GM12874 (cell line): ENCODE measurements around the gene TUBB3.

Experiments
- CTCF ChIP-seq: IDR thresholded peaks from 2 replicates; pipeline ENCODE4 v1.5.1; 2011; ENCODE audit warnings: low read depth, mild to moderate bottlenecking, control low read depth, low read length, moderate library complexity; ENCODE audit not compliant: insufficient read depth

Gene TUBB3

GRCh38 chr16:89897204-89897603, 25.9 kb upstream of the TUBB3 start:
- TF ChIP-seq CTCF = no peak

- no peak for TF ChIP-seq CTCF
These were observed 24.8 kb upstream of the TUBB3 start for GRCh38 chr16:89898201-89898967.

GRCh38 chr16:89899879-89900481, 23.2 kb upstream of the TUBB3 start:
- no peak for TF ChIP-seq CTCF

- no peak for TF ChIP-seq CTCF
These were observed 22.3 kb upstream of the TUBB3 start for GRCh38 chr16:89900885-89901284.

GRCh38 chr16:89902980-89903379, 20.2 kb upstream of the TUBB3 start:
- TF ChIP-seq CTCF = no peak

GRCh38 chr16:89903908-89904515, 19.1 kb upstream of the TUBB3 start:
- TF ChIP-seq CTCF = no peak

GRCh38 chr16:89904606-89905510, 18.3 kb upstream of the TUBB3 start:
- TF ChIP-seq CTCF = no peak
